A673 (cell line): ENCODE data around the gene AKR1C4. TPM values are rescaled to one million over a fixed set of nuclear protein-coding genes. Genes with fewer than 3 reads are reported as not detected.

Experiments
- BruUV-seq: library from RNA; stranded (reverse); fragments of 400-500 nt; replicated peaks from 2 replicates; lab custom pipeline; 2021; lab: Mats Ljungman, UMichigan
- CTCF ChIA-PET: fragments of 300-600 bp; sonication (Branson Sonifier 250); formaldehyde crosslinking; loops from one replicate; lab custom pipeline; 2022; ENCODE audit warnings: antibody characterized with exemption; lab: Charles Lee
- POLR2A ChIA-PET: fragments of 300-600 bp; sonication (Branson Sonifier 250); formaldehyde crosslinking; loops from one replicate; lab custom pipeline; 2022; ENCODE audit warnings: antibody characterized with exemption; ENCODE audit not compliant: low non-redundant PET; lab: Charles Lee
- DNase-seq: peaks from one replicate; pipeline ENCODE4 v3.0.0-alpha.2; 2015; ENCODE audit warnings: low spot score
- H3K27ac ChIP-seq: fragments of 200-600 bp; sonication (generic); 2 replicates; pipeline ENCODE4 v1.5.1; 2016; ENCODE audit warnings: mixed run types, low read depth, mild to moderate bottlenecking, mixed read lengths, antibody characterized with exemption, low read length; ENCODE audit not compliant: poor library complexity, severe bottlenecking
- H3K27me3 ChIP-seq: fragments of 200-600 bp; sonication (generic); replicated peaks from 2 replicates; pipeline ENCODE4 v1.6.1; 2017; ENCODE audit warnings: mixed run types, low read depth, mild to moderate bottlenecking, mixed read lengths, antibody characterized with exemption, low read length; ENCODE audit not compliant: insufficient read depth, poor library complexity
- H3K36me3 ChIP-seq: fragments of 200-600 bp; sonication (generic); 2 replicates; pipeline ENCODE4 v1.6.1; 2016; ENCODE audit warnings: mixed run types, mild to moderate bottlenecking, mixed read lengths, antibody characterized with exemption, low read length; ENCODE audit not compliant: insufficient read depth, poor library complexity, severe bottlenecking
- H3K4me1 ChIP-seq: fragments of 200-600 bp; sonication (generic); 2 replicates; pipeline ENCODE4 v1.6.1; 2017; ENCODE audit warnings: mixed run types, mild to moderate bottlenecking, mixed read lengths, antibody characterized with exemption, low read length; ENCODE audit not compliant: insufficient read depth, poor library complexity, severe bottlenecking
- H3K4me3 ChIP-seq: fragments of 200-600 bp; sonication (generic); 2 replicates; pipeline ENCODE4 v1.5.1; 2016; ENCODE audit warnings: low read depth, mixed run types, mild to moderate bottlenecking, mixed read lengths, low read length; ENCODE audit not compliant: poor library complexity, severe bottlenecking
- H3K9me3 ChIP-seq: fragments of 200-600 bp; sonication (generic); 2 replicates; pipeline ENCODE4 v1.6.1; 2016; ENCODE audit warnings: mixed run types, low read depth, mild to moderate bottlenecking, mixed read lengths, antibody characterized with exemption, low read length; ENCODE audit not compliant: poor library complexity, severe bottlenecking
- EZH2 ChIP-seq: fragments of 200-600 bp; sonication (generic); IDR thresholded peaks from 2 replicates; pipeline ENCODE4 v1.6.1; 2017; ENCODE audit warnings: borderline replicate concordance, low read depth, mild to moderate bottlenecking, mixed read lengths, antibody characterized with exemption, low read length; ENCODE audit not compliant: poor library complexity, severe bottlenecking
- intact Hi-C: fragments of 100-400 bp; cut with micrococcal nuclease; formaldehyde crosslinking; loops from one replicate; pipeline ENCODE4 v1.10.0; 2022; ENCODE audit not compliant: unreplicated experiment
- total RNA-seq: library from RNA; stranded (reverse); gene quantifications from 2 replicates; pipeline ENCODE4 v1.2.3, GENCODE V29; 2021
- TF ChIP-seq, protein P1 (sequence below): fragments of 300-800, 200-600 bp; sonication (generic); conservative IDR thresholded peaks from 2 replicates; pipeline ENCODE4 v1.5.1; 2017; ENCODE audit warnings: low read depth, mild to moderate bottlenecking, antibody characterized with exemption, low read length, moderate library complexity, mixed read lengths

The AKR1C4 gene
- total RNA-seq, 1 experiment from 2014 or later, result not detected

DNA sequence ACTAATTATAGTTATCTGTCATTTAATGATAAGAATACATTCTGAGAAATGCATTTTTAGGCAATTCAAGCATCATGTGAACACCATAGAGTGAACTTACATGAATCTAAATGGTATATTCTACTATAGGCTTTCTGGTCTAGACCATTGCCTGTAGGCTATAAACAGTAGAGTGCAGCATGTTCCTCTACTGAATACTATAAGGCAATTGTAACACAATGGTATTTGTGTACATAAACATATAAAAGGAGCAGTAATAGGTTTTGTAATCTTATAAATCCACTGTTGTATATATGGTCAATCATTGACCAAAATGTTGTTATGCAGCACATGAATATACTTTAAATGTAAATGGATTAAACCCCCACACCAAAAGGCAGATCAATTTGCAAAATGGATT lies 71.6 kb downstream of the AKR1C4 start:
- intact Hi-C loops, result no loop called here
- Histone ChIP-seq H3K36me3 (peaks cover 16% of the 10 kb centered on the region), H3K27ac (no peak overlapping the region), H3K9me3 (peaks cover 31% of the 10 kb centered on the region), H3K4me1 (no peaks in the 10 kb centered on the region), H3K27me3 (no peaks in the 10 kb centered on the region), H3K4me3 (no peak overlapping the region)
- ChIA-PET POLR2A (no interaction called here), CTCF (no interaction called here)
- DNase-seq, result no peak
- BruUV-seq, result no TSS peak
- TF ChIP-seq, protein P1, sequence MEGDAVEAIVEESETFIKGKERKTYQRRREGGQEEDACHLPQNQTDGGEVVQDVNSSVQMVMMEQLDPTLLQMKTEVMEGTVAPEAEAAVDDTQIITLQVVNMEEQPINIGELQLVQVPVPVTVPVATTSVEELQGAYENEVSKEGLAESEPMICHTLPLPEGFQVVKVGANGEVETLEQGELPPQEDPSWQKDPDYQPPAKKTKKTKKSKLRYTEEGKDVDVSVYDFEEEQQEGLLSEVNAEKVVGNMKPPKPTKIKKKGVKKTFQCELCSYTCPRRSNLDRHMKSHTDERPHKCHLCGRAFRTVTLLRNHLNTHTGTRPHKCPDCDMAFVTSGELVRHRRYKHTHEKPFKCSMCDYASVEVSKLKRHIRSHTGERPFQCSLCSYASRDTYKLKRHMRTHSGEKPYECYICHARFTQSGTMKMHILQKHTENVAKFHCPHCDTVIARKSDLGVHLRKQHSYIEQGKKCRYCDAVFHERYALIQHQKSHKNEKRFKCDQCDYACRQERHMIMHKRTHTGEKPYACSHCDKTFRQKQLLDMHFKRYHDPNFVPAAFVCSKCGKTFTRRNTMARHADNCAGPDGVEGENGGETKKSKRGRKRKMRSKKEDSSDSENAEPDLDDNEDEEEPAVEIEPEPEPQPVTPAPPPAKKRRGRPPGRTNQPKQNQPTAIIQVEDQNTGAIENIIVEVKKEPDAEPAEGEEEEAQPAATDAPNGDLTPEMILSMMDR, result no peak
- no peak for TF ChIP-seq EZH2

Other genes with a start within 250 kb of the AKR1C4 start
- gene AKR1C1, start 233.4 kb upstream of the AKR1C4 start, total RNA-seq, result 9.8 and 10.2 TPM in 2 replicates
- gene AKR1C2, start 193.0 kb upstream of the AKR1C4 start, total RNA-seq, result 16.2 and 23.5 TPM in 2 replicates
- 618 and 627 TPM in 2 replicates for gene AKR1C3, start 102.4 kb upstream of the AKR1C4 start, total RNA-seq
- gene AKR1C8, start 11.7 kb upstream of the AKR1C4 start, total RNA-seq, result 0.48 and 0.58 TPM in 2 replicates
- gene UCN3, start 168.1 kb downstream of the AKR1C4 start, total RNA-seq, result not detected in 2 replicates
- 0.19 TPM in 1 of 2 replicates, not detected in the other for gene TUBAL3, start 208.0 kb downstream of the AKR1C4 start, total RNA-seq
- 64.3 and 71.4 TPM in 2 replicates for gene NET1, start 215.7 kb downstream of the AKR1C4 start, total RNA-seq